Fibroblast of lung (primary cell): Measurements from ENCODE around the gene SPEN.
"Not testable (repeated sequence)": the region's sequence is repeated elsewhere in the genome, so short reads cannot be mapped to it uniquely, and the experiment has no call there.

Experiments
- EZH2 ChIP-seq: IDR thresholded peaks from 2 replicates; pipeline ENCODE4 v1.5.1; 2012; ENCODE audit warnings: low read length, control low read depth, mild to moderate bottlenecking; ENCODE audit errors: missing control alignments
- TF ChIP-seq, protein P1 (sequence below), 2 donors: IDR thresholded peaks in 1 of 2; conservative IDR thresholded peaks in 1 of 2; 1 replicate in 1 of 2; 2 replicates in 1 of 2; pipeline ENCODE4 v1.5.1; 2011 to 2012; ENCODE audit warnings: low read length in 2 of 2, control low read depth in 1 of 2, inconsistent platforms in 1 of 2, low read depth in 1 of 2, mild to moderate bottlenecking in 1 of 2

DNA sequence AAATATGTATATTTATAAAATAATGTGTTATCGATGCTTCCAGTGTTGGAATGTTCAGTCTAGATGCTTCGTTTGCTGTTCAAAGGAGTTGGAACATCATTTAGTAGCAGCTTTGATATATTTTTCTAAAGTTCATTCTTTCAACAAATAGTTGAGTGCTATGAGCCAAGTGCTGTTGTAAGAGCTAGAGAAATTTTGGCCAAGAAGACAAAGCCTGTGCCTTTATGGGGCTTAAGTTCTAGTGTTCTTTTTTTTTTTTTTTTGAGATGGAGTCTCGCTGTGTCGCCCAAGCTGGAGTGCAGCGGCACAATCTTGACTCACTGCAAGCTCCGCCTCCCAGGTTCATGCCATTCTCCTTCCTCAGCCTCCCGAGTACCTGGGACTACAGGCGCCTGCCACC lies 78.9 kb downstream of the SPEN start:
- TF ChIP-seq, protein P1, sequence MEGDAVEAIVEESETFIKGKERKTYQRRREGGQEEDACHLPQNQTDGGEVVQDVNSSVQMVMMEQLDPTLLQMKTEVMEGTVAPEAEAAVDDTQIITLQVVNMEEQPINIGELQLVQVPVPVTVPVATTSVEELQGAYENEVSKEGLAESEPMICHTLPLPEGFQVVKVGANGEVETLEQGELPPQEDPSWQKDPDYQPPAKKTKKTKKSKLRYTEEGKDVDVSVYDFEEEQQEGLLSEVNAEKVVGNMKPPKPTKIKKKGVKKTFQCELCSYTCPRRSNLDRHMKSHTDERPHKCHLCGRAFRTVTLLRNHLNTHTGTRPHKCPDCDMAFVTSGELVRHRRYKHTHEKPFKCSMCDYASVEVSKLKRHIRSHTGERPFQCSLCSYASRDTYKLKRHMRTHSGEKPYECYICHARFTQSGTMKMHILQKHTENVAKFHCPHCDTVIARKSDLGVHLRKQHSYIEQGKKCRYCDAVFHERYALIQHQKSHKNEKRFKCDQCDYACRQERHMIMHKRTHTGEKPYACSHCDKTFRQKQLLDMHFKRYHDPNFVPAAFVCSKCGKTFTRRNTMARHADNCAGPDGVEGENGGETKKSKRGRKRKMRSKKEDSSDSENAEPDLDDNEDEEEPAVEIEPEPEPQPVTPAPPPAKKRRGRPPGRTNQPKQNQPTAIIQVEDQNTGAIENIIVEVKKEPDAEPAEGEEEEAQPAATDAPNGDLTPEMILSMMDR (conservative IDR thresholded peaks at IDR 0.05 in 1 of 2, IDR thresholded peaks at IDR 0.05 in 1 of 2; ENCODE audit: low read depth in 1 of 2, low read length in 2 of 2): not testable (repeated sequence)
- TF ChIP-seq EZH2: not testable (repeated sequence)
